ENCODE results near the gene THSD7A.

Gene THSD7A

GRCh38 chr7:11642276-11642675, 189.7 kb downstream of the THSD7A start:
- no peak overlapping the region for H3K4me2 ChIP-seq (ENCODE audit: low read length)
- TF ChIP-seq, protein P1, sequence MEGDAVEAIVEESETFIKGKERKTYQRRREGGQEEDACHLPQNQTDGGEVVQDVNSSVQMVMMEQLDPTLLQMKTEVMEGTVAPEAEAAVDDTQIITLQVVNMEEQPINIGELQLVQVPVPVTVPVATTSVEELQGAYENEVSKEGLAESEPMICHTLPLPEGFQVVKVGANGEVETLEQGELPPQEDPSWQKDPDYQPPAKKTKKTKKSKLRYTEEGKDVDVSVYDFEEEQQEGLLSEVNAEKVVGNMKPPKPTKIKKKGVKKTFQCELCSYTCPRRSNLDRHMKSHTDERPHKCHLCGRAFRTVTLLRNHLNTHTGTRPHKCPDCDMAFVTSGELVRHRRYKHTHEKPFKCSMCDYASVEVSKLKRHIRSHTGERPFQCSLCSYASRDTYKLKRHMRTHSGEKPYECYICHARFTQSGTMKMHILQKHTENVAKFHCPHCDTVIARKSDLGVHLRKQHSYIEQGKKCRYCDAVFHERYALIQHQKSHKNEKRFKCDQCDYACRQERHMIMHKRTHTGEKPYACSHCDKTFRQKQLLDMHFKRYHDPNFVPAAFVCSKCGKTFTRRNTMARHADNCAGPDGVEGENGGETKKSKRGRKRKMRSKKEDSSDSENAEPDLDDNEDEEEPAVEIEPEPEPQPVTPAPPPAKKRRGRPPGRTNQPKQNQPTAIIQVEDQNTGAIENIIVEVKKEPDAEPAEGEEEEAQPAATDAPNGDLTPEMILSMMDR (IDR thresholded peaks at IDR 0.05), result no peak
- H3K79me2 ChIP-seq, result no peaks in the 10 kb centered on the region
- peak overlapping the region; percentile 23 for H2AFZ ChIP-seq
- no peak overlapping the region for H3K27ac ChIP-seq
- H3K4me1 ChIP-seq, result peaks cover 14% of the 10 kb centered on the region
- no peak overlapping the region for H3K4me3 ChIP-seq (ENCODE audit: low read depth, low read length)
- no peaks in the 10 kb centered on the region for H3K36me3 ChIP-seq (ENCODE audit: control insufficient read depth, insufficient read depth, low read length)
- H3K9ac ChIP-seq, result no peak overlapping the region
- H3K27me3 ChIP-seq (ENCODE audit: control insufficient read depth, insufficient read depth, low read length), result no peaks in the 10 kb centered on the region
- no peaks in the 10 kb centered on the region for H3K9me3 ChIP-seq (ENCODE audit: control insufficient read depth, low read length)

DNA sequence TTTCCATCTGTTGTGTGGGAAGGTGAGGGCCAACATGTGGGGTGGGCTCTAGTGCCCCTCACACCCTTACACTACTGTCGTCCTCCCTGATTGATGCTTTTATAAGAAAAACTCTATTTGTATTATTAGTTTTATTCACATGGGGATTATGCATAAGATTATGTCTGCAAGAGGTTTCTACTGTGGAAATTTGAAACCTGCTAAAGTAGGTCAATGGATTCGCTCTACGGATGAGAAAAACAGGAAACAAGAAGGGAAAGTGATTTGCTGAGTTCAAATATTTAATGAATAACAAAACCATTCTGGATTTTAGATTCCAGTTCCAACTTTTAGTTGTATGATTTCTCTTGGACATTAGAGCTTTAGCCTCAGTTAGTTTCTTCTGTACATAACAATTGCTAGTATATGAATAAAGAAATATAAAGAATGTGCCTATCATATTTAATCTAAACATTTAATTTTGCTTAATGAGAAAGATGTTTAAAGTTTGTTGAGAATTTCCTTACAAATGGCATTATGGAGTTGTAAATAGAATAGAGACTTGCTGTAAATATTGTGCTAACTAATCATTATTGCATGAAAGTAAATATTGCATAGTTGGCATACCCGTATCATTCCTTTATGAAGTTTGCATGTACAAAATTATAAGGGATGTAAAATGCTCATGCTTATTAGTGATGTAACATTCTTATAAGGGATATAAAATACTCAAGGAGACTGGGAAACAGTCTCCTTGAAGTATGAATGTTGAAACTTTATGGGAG, 193.8 kb downstream of the THSD7A start:
- TF ChIP-seq, protein P1 (IDR thresholded peaks at IDR 0.05), result no peak

GRCh38 chr7:11636274-11636673, 195.7 kb downstream of the THSD7A start:
- no peaks in the 10 kb centered on the region for H3K9me3 ChIP-seq (ENCODE audit: control insufficient read depth, low read length)
- no peak overlapping the region for H3K9ac ChIP-seq
- no peaks in the 10 kb centered on the region for H3K27me3 ChIP-seq (ENCODE audit: control insufficient read depth, insufficient read depth, low read length)
- H3K27ac ChIP-seq, result no peak overlapping the region
- H3K36me3 ChIP-seq (ENCODE audit: control insufficient read depth, insufficient read depth, low read length), result no peaks in the 10 kb centered on the region
- H3K4me3 ChIP-seq (ENCODE audit: low read depth, low read length), result no peak overlapping the region
- peaks cover 26% of the 10 kb centered on the region for H3K4me1 ChIP-seq
- no peak overlapping the region for H3K4me2 ChIP-seq (ENCODE audit: low read length)
- H2AFZ ChIP-seq, result no peak overlapping the region
- TF ChIP-seq, protein P1 (IDR thresholded peaks at IDR 0.05), result no peak
- H3K79me2 ChIP-seq, result no peaks in the 10 kb centered on the region

More for the DNA sequence above, 193.8 kb downstream of the THSD7A start:
- H3K27me3 ChIP-seq (ENCODE audit: control insufficient read depth, insufficient read depth, low read length), result no peaks in the 10 kb centered on the region
- H3K9me3 ChIP-seq (ENCODE audit: control insufficient read depth, low read length), result no peaks in the 10 kb centered on the region
- peak overlapping the region; percentile 50 for H3K4me2 ChIP-seq (ENCODE audit: low read length)
- no peak overlapping the region for H2AFZ ChIP-seq
- H3K79me2 ChIP-seq, result no peaks in the 10 kb centered on the region
- H3K4me3 ChIP-seq (ENCODE audit: low read depth, low read length), result peak overlapping the region; percentile 14
- H3K36me3 ChIP-seq (ENCODE audit: control insufficient read depth, insufficient read depth, low read length), result no peaks in the 10 kb centered on the region
- H3K4me1 ChIP-seq, result peaks cover 20% of the 10 kb centered on the region
- no peak overlapping the region for H3K9ac ChIP-seq
- peak overlapping the region; percentile 18 for H3K27ac ChIP-seq

DNA sequence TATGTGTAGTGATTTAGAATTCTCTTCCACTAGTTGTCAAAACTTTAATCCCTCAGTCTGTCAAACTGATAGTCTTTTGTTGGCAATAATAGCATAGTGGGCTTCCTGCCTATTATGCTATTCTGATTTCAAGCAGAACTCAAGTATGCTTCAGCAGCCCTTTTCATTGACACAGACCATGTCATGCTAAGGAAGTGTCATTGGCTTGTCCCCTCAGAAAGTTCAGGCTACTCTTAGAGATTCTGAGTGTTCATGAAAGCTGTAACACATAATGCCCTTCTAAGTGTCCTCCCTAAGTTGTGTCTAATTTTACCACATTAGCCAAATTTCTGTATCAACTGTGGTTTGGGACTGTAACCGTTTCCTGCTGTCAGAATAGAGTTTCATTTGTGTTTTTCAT, 198.7 kb downstream of the THSD7A start:
- TF ChIP-seq, protein P1 (IDR thresholded peaks at IDR 0.05), result no peak
- Histone ChIP-seq H3K36me3 (ENCODE audit: control insufficient read depth, insufficient read depth, low read length) (no peaks in the 10 kb centered on the region), H3K27me3 (ENCODE audit: control insufficient read depth, insufficient read depth, low read length) (no peaks in the 10 kb centered on the region), H3K4me2 (ENCODE audit: low read length) (no peak overlapping the region), H3K4me3 (ENCODE audit: low read depth, low read length) (no peak overlapping the region), H3K27ac (no peak overlapping the region), H2AFZ (no peak overlapping the region), H3K4me1 (peaks cover 38% of the 10 kb centered on the region), H3K9me3 (ENCODE audit: control insufficient read depth, low read length) (no peaks in the 10 kb centered on the region), H3K79me2 (no peaks in the 10 kb centered on the region), H3K9ac (no peak overlapping the region)

DNA sequence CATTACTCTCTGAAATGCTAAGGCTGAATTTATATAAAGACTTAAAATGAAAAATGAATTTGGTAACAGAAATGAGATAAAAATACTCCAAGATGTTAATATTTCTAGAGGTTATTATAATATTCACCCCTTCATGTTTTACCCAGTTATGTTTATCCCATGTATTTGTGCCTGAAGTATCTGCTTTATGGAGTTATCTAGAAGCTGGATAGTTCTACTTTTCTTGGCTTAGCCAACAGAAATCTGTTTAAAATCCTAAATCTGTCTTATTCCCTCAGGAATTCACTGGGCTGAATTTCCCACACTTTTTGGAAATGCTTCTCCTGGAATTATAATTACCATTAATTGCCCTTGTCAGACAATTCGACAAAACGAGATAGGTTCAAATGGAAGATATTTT, 201.6 kb downstream of the THSD7A start:
- peaks cover 43% of the 10 kb centered on the region for H3K4me1 ChIP-seq
- no peaks in the 10 kb centered on the region for H3K79me2 ChIP-seq
- H3K4me3 ChIP-seq (ENCODE audit: low read depth, low read length), result no peak overlapping the region
- TF ChIP-seq, protein P1 (IDR thresholded peaks at IDR 0.05), result no peak
- H2AFZ ChIP-seq, result no peak overlapping the region
- no peak overlapping the region for H3K4me2 ChIP-seq (ENCODE audit: low read length)
- no peak overlapping the region for H3K9ac ChIP-seq
- H3K9me3 ChIP-seq (ENCODE audit: control insufficient read depth, low read length), result no peaks in the 10 kb centered on the region
- H3K27me3 ChIP-seq (ENCODE audit: control insufficient read depth, insufficient read depth, low read length), result no peaks in the 10 kb centered on the region
- H3K36me3 ChIP-seq (ENCODE audit: control insufficient read depth, insufficient read depth, low read length), result no peaks in the 10 kb centered on the region
- H3K27ac ChIP-seq, result no peak overlapping the region

Data from parathyroid adenoma (tissue), 2 donors.